Astrocyte (in vitro differentiated cells and primary cell): Measurements from ENCODE around the gene CD2. TPM values are rescaled to one million over a fixed set of nuclear protein-coding genes. Genes with fewer than 3 reads are reported as not detected.

Experiments used
- DNase-seq: peaks from one replicate; pipeline ENCODE4 v3.0.0-alpha.2; 2010; ENCODE audit warnings: low read depth
- FAIRE-seq: peaks from 2 replicates; lab custom pipeline; 2011; peaks lifted over from hg19 to GRCh38; lab: Jason Lieb, UNC
- H2AFZ ChIP-seq: 2 replicates; pipeline ENCODE4 v1.6.0; 2012; ENCODE audit warnings: low read depth, low read length, inconsistent platforms
- H3K27ac ChIP-seq: 2 replicates; pipeline ENCODE4 v1.5.1; 2011; ENCODE audit warnings: low read depth, low read length, inconsistent platforms
- H3K27me3 ChIP-seq: 2 replicates; pipeline ENCODE4 v1.6.0; 2011; ENCODE audit warnings: low read length, inconsistent platforms; ENCODE audit not compliant: insufficient read depth
- H3K36me3 ChIP-seq: 2 replicates; pipeline ENCODE4 v1.5.1; 2011; ENCODE audit warnings: low read length, inconsistent platforms; ENCODE audit not compliant: insufficient read depth
- H3K4me1 ChIP-seq: 2 replicates; pipeline ENCODE4 v1.5.1; 2011; ENCODE audit warnings: low read length, inconsistent platforms; ENCODE audit not compliant: insufficient read depth
- H3K4me2 ChIP-seq: 2 replicates; pipeline ENCODE4 v1.6.0; 2012; ENCODE audit warnings: low read length, inconsistent platforms
- H3K4me3 ChIP-seq: 2 replicates; pipeline ENCODE4 v1.5.1; 2011; ENCODE audit warnings: low read depth, mild to moderate bottlenecking, low read length, inconsistent platforms; ENCODE audit not compliant: insufficient read depth
- H3K79me2 ChIP-seq: 2 replicates; pipeline ENCODE4 v1.6.0; 2012; ENCODE audit warnings: mild to moderate bottlenecking, low read length, inconsistent platforms; ENCODE audit not compliant: insufficient read depth
- H3K9ac ChIP-seq: 2 replicates; pipeline ENCODE4 v1.6.0; 2012; ENCODE audit warnings: mild to moderate bottlenecking, low read length, inconsistent platforms
- H3K9me3 ChIP-seq: 2 replicates; pipeline ENCODE4 v1.5.1; 2012; ENCODE audit warnings: low read depth, mild to moderate bottlenecking, low read length, inconsistent platforms; ENCODE audit not compliant: insufficient read depth
- H4K20me1 ChIP-seq: 2 replicates; pipeline ENCODE4 v1.6.0; 2012; ENCODE audit warnings: low read length, inconsistent platforms; ENCODE audit not compliant: insufficient read depth
- H3K27ac Mint-ChIP-seq: one replicate; pipeline ENCODE4 v1.8.0; 2021; ENCODE audit warnings: mild to moderate bottlenecking, mixed read lengths; ENCODE audit not compliant: unreplicated experiment
- H3K27me3 Mint-ChIP-seq: one replicate; pipeline ENCODE4 v1.8.0; 2021; ENCODE audit warnings: low read depth, mixed read lengths; ENCODE audit not compliant: unreplicated experiment
- H3K36me3 Mint-ChIP-seq: one replicate; pipeline ENCODE4 v1.8.0; 2021; ENCODE audit warnings: low read depth, mixed read lengths; ENCODE audit not compliant: unreplicated experiment
- H3K4me1 Mint-ChIP-seq: one replicate; pipeline ENCODE4 v1.8.0; 2021; ENCODE audit warnings: low read depth, mixed read lengths; ENCODE audit not compliant: unreplicated experiment
- H3K4me3 Mint-ChIP-seq: one replicate; pipeline ENCODE4 v1.8.0; 2021; ENCODE audit warnings: mild to moderate bottlenecking, moderate library complexity, mixed read lengths; ENCODE audit not compliant: unreplicated experiment
- H3K9me3 Mint-ChIP-seq: one replicate; pipeline ENCODE4 v1.8.0; 2021; ENCODE audit warnings: mild to moderate bottlenecking, mixed read lengths; ENCODE audit not compliant: unreplicated experiment
- EZH2 ChIP-seq: IDR thresholded peaks from 2 replicates; pipeline ENCODE4 v1.6.1; 2012; ENCODE audit warnings: mild to moderate bottlenecking, low read length, inconsistent platforms; ENCODE audit not compliant: insufficient read depth
- total RNA-seq: library from RNA; stranded (reverse); gene quantifications from 2 replicates; pipeline ENCODE4 v1.2.1, GENCODE V29; 2021
- TF ChIP-seq, protein P1 (sequence below): IDR thresholded peaks from 2 replicates; pipeline ENCODE4 v1.5.1; 2011; ENCODE audit warnings: low read depth, mild to moderate bottlenecking, inconsistent platforms, low read length, moderate library complexity; ENCODE audit not compliant: insufficient read depth

CD2 gene
- total RNA-seq, 1 donor from 2014 or later, result 0.14 TPM

DNA sequence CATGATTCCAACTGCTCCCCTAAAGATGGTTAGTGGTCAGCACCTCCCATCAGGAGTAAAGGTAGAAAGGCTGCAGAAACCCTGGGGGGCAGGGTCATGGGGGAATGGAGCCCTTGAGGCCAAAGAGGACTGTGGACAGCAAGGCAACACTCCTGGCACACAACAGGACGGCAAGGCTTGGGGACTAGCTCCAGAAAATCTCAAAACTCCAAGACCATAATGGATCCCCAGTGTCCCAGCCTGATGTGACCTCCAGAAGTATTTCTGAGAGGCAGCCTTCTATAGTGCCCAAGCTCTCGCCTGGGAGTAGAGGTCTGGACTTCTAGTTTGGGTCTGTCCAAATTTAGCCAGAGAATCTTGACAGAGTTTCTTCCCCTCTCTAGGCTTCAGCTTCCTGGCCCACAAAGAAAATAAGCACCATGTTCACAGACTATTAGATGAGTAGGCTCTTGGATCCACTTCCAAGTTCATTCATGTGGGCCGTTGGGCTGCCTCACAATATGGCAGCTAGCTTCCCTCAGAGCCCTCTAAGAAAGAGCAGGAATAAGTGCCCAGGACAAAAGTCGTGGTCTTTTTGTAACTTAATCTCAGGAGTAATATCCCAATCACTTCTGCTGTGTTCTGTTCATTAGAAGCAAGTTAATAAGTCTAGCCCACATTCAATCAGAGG is 6.9 kb downstream of the CD2 start:
- Mint-ChIP-seq H3K9me3 (peaks cover 7% of the 10 kb centered on the region), H3K36me3 (no peaks in the 10 kb centered on the region), H3K4me3 (no peak overlapping the region), H3K27ac (no peak overlapping the region), H3K4me1 (peaks cover 9% of the 10 kb centered on the region), H3K27me3 (peaks cover 5% of the 10 kb centered on the region)
- Histone ChIP-seq H3K36me3 (no peaks in the 10 kb centered on the region), H3K27me3 (peaks cover 5% of the 10 kb centered on the region), H3K9me3 (no peaks in the 10 kb centered on the region), H2AFZ (no peak overlapping the region), H4K20me1 (no peaks in the 10 kb centered on the region), H3K9ac (no peak overlapping the region), H3K27ac (no peak overlapping the region), H3K4me1 (no peaks in the 10 kb centered on the region), H3K4me2 (no peak overlapping the region), H3K79me2 (no peaks in the 10 kb centered on the region), H3K4me3 (no peak overlapping the region)
- DNase-seq, result no peak
- no peak for TF ChIP-seq EZH2
- TF ChIP-seq, protein P1, sequence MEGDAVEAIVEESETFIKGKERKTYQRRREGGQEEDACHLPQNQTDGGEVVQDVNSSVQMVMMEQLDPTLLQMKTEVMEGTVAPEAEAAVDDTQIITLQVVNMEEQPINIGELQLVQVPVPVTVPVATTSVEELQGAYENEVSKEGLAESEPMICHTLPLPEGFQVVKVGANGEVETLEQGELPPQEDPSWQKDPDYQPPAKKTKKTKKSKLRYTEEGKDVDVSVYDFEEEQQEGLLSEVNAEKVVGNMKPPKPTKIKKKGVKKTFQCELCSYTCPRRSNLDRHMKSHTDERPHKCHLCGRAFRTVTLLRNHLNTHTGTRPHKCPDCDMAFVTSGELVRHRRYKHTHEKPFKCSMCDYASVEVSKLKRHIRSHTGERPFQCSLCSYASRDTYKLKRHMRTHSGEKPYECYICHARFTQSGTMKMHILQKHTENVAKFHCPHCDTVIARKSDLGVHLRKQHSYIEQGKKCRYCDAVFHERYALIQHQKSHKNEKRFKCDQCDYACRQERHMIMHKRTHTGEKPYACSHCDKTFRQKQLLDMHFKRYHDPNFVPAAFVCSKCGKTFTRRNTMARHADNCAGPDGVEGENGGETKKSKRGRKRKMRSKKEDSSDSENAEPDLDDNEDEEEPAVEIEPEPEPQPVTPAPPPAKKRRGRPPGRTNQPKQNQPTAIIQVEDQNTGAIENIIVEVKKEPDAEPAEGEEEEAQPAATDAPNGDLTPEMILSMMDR, result no peak
- no peak for FAIRE-seq

DNA sequence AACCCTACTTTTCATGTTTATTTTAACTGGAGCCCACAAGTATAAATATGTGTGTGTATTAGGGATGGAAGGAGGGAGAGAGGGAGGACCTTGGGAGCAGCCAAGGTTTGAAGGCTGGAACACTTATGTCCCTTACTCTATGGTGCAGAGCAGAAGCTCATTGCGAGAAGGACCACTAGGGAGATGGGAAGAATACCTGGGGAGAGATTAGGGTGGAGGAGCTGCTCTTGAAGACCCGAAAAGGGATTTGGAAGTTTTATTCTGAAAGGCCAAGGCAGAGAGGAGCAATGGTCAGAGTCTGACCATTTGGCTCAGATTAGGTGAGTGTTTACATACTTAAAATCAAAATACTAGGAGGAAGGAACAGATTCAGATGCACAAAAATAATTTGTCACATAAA is 8.1 kb downstream of the CD2 start:
- no peak for TF ChIP-seq EZH2
- TF ChIP-seq, protein P1, result no peak
- peaks cover 5% of the 10 kb centered on the region for H3K27me3 Mint-ChIP-seq
- H2AFZ ChIP-seq, result no peak overlapping the region
- FAIRE-seq (no peak), DNase-seq (no peak)
- no peak overlapping the region for H3K4me3 Mint-ChIP-seq
- H3K36me3 Mint-ChIP-seq, result peaks cover 2% of the 10 kb centered on the region
- H3K79me2 ChIP-seq, result no peaks in the 10 kb centered on the region
- no peak overlapping the region for H3K9ac ChIP-seq
- H3K4me1 ChIP-seq, result no peaks in the 10 kb centered on the region
- H3K36me3 ChIP-seq, result no peaks in the 10 kb centered on the region
- peaks cover 7% of the 10 kb centered on the region for H3K9me3 Mint-ChIP-seq
- no peaks in the 10 kb centered on the region for H4K20me1 ChIP-seq
- H3K27ac ChIP-seq, result no peak overlapping the region
- H3K27ac Mint-ChIP-seq, result no peak overlapping the region
- H3K4me3 ChIP-seq, result no peak overlapping the region
- no peak overlapping the region for H3K4me2 ChIP-seq
- H3K4me1 Mint-ChIP-seq, result peaks cover 9% of the 10 kb centered on the region
- H3K27me3 ChIP-seq, result peaks cover 5% of the 10 kb centered on the region
- H3K9me3 ChIP-seq, result no peaks in the 10 kb centered on the region

DNA sequence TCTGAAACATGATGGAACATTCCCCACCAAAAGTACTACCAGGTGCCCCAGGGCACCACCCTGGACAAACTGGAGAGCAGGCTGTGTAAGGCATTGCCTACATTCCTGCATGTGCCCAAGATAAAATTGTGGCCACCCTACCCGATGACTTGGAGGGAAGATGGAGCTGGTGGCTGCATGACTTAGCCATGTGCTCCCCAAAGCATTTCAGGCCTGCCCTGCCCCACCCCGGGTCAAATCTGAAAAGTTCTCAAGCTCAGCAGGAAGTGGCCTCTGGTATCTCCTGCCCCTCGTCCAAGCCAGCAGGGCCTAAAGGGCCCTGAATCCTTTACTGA is 8.5 kb downstream of the CD2 start:
- peaks cover 2% of the 10 kb centered on the region for H3K36me3 Mint-ChIP-seq
- no peak overlapping the region for H3K4me3 Mint-ChIP-seq
- Histone ChIP-seq H2AFZ (no peak overlapping the region), H3K4me2 (no peak overlapping the region), H3K9me3 (no peaks in the 10 kb centered on the region), H4K20me1 (no peaks in the 10 kb centered on the region), H3K9ac (no peak overlapping the region), H3K36me3 (no peaks in the 10 kb centered on the region), H3K79me2 (no peaks in the 10 kb centered on the region), H3K4me1 (no peaks in the 10 kb centered on the region), H3K27me3 (peaks cover 5% of the 10 kb centered on the region), H3K27ac (no peak overlapping the region), H3K4me3 (no peak overlapping the region)
- no peak overlapping the region for H3K27ac Mint-ChIP-seq
- no peak for TF ChIP-seq EZH2
- TF ChIP-seq, protein P1, result no peak
- peaks cover 7% of the 10 kb centered on the region for H3K9me3 Mint-ChIP-seq
- FAIRE-seq (no peak), DNase-seq (no peak)
- H3K27me3 Mint-ChIP-seq, result peaks cover 5% of the 10 kb centered on the region
- peaks cover 9% of the 10 kb centered on the region for H3K4me1 Mint-ChIP-seq
